Adrenal gland (tissue), 12 donors: Measurements from ENCODE around the gene ATP8B1. TPM values are rescaled to one million over a fixed set of nuclear protein-coding genes. Genes with fewer than 3 reads are reported as not detected.
A peak's percentile ranks its signal among the peaks of the same experiment; 100 is the strongest.

Source experiments
- DNase-seq, 7 donors: peaks; one replicate each; pipeline ENCODE4 v3.0.0-alpha.2; 2019 to 2020
- H3K27ac ChIP-seq, 5 donors: fragments of 200-600 bp; sonication (generic) in 4 of 5; 1 replicate in 3 of 5; 2 replicates in 2 of 5; pipeline versions ENCODE4 v1.5.1 to v1.8.0; 2016 to 2020; ENCODE audit warnings: mild to moderate bottlenecking in 1 of 5
- H3K27me3 ChIP-seq: fragments of 200-600 bp; 2 replicates; pipeline ENCODE4 v1.8.0; 2021
- H3K36me3 ChIP-seq, 2 donors: fragments of 200-600 bp; replicated peaks in 1 of 2; 1 replicate in 1 of 2; 2 replicates in 1 of 2; pipeline versions ENCODE4 v1.5.1 to v1.8.0; 2018 to 2022
- H3K4me1 ChIP-seq, 2 donors: fragments of 200-600 bp; replicated peaks in 1 of 2; 1 replicate in 1 of 2; 2 replicates in 1 of 2; pipeline versions ENCODE4 v1.5.1 to v1.8.0; 2018 to 2021
- H3K4me3 ChIP-seq, 4 donors: fragments of 200-600 bp; sonication (generic) in 3 of 4; one replicate each; pipeline ENCODE4 v1.5.1; 2016 to 2018
- H3K9me3 ChIP-seq, 3 donors: fragments of 200-600 bp; sonication (generic) in 1 of 3; replicated peaks in 1 of 3; 1 replicate in 2 of 3; 2 replicates in 1 of 3; pipeline versions ENCODE4 v1.5.1 to v1.8.0; 2016 to 2021
- CTCF ChIP-seq, 6 experiments: fragments of 450-650 bp in 4 of 6; fragments of 200-600 bp in 2 of 6; sonication (generic) in 1 of 6; IDR thresholded peaks; 1 replicate in 5 of 6; 2 replicates in 1 of 6; pipeline versions ENCODE4 v1.5.1 to v1.8.0; 2016 to 2021; ENCODE audit warnings: antibody characterized with exemption in 6 of 6, mild to moderate bottlenecking in 2 of 6, moderate library complexity in 1 of 6
- POLR2A ChIP-seq, 2 donors: fragments of 450-650 bp; IDR thresholded peaks; one replicate each; pipeline ENCODE4 v1.6.1; 2017; ENCODE audit warnings: antibody characterized with exemption in 2 of 2, mild to moderate bottlenecking in 2 of 2, moderate library complexity in 1 of 2
- WGBS, 4 donors: extraction: QIAGEN DNeasy Blood & Tissue Kit in 2 of 4; methylation state at CpG; one replicate each; pipeline versions ENCODE4 v1.1.5 to v1.1.7; 2013 to 2017; 5-methylcytosine and 5-hydroxymethylcytosine counted together
- intact Hi-C, 2 donors: fragments of 100-400 bp; cut with DNase I; formaldehyde crosslinking; loops; one replicate each; pipeline versions ENCODE4 v1.14.1 to v1.15.0; 2022 to 2023
- polyA plus RNA-seq, 3 donors: library from polyadenylated mRNA; stranded (reverse); fragments of 200-250 nt in 2 of 3; fragments of 350-450 nt in 1 of 3; fragmentation: Illumina TruSeq in 1 of 3; extraction: RNeasy Lipid Tissue Mini Kit (QIAGEN cat#74804) in 1 of 3; gene quantifications; one replicate each; pipeline ENCODE4 v1.2.3, GENCODE V29; 2013 to 2014
- total RNA-seq, 9 donors: library from RNA; depleted of rRNA in 4 of 9; stranded (reverse); fragments of >200 nt in 4 of 9; fragments of 120-200 nt in 1 of 9; fragmentation: NEBNext Ultra II Directional in 1 of 9; extraction: Animal tissue kit (Norgen Biotek cat#: 25700) in 1 of 9; gene quantifications; one replicate each; pipeline versions ENCODE4 v1.1.0 to v1.2.4, GENCODE V29; 2013 to 2023
- donor health status: healthy with polysubstance abuse.
- donor health status: Bipolar disorder and iron deficiency.
- donor health status: DM: yes; HTN: yes; CAD: no.
- donor health status: DM: no; HTN: no; CAD: no.
- donor health status: DM: no; HTN: no; CAD: no.
- donor health status: DM: yes; HTN: yes; CAD: no.

Gene ATP8B1
- total and polyA plus RNA-seq, 12 donors = 4.3 to 42.5 (median 14.4) TPM

- H3K27ac ChIP-seq = no peak overlapping the region
These were observed 8.5 kb upstream of the ATP8B1 start for GRCh38 chr18:57811477-57812125.

GRCh38 chr18:57809190-57809589, 6.1 kb upstream of the ATP8B1 start:
- H3K4me1 ChIP-seq = peaks cover 13 to 37% of the 10 kb centered on the region in 2 donors
- TF ChIP-seq POLR2A (IDR thresholded peaks at IDR 0.05) (no peak), CTCF (IDR thresholded peaks at IDR 0.05) (no peak)
- intact Hi-C loops = loop anchor here in 1 of 2 donors (10.0 kb wide), 1 partner anchor 164 kb away; no protein-coding TSS in a partner anchor

More at GRCh38 chr18:57811477-57812125, 8.5 kb upstream of the ATP8B1 start:
- H3K27me3 ChIP-seq = no peaks in the 10 kb centered on the region
- intact Hi-C loops = no loop called here
- TF ChIP-seq POLR2A (IDR thresholded peaks at IDR 0.05) = no peak
- no peak for TF ChIP-seq CTCF (IDR thresholded peaks at IDR 0.05)
- H3K36me3 ChIP-seq = no peaks in the 10 kb centered on the region
- 72 to 98% (median 96%) methylated on average over 4 of the region's 4 CpGs for WGBS, 4 donors
- peak in 1 of 7 donors; percentile 6 for DNase-seq
- H3K4me1 ChIP-seq = peaks cover 13 to 34% of the 10 kb centered on the region in 2 donors
- no peaks in the 10 kb centered on the region for H3K9me3 ChIP-seq
- no peak overlapping the region for H3K4me3 ChIP-seq

GRCh38 chr18:57807336-57808117, 4.4 kb upstream of the ATP8B1 start:
- TF ChIP-seq POLR2A (IDR thresholded peaks at IDR 0.05) (no peak), CTCF (IDR thresholded peaks at IDR 0.05) (no peak)
- peak in 2 of 7 donors; percentile 39 to 44 for DNase-seq
- Histone ChIP-seq H3K4me1 (peaks cover 13 to 44% of the 10 kb centered on the region in 2 donors), H3K27ac (peak overlapping the region; percentile 43 to 82 (median 64)), H3K36me3 (no peaks in the 10 kb centered on the region), H3K4me3 (no peak overlapping the region), H3K9me3 (no peaks in the 10 kb centered on the region), H3K27me3 (no peaks in the 10 kb centered on the region)
- WGBS, 4 donors = 21 to 34% (median 26%) methylated on average over 2 of the region's 2 CpGs
- intact Hi-C loops = loop anchor here in 1 of 2 donors (10.0 kb wide), 1 partner anchor 163 kb away; no protein-coding TSS in a partner anchor

More at GRCh38 chr18:57809190-57809589, 6.1 kb upstream of the ATP8B1 start:
- DNase-seq = no peak
- no peaks in the 10 kb centered on the region for H3K36me3 ChIP-seq
- H3K9me3 ChIP-seq = no peaks in the 10 kb centered on the region
- H3K27ac ChIP-seq = no peak overlapping the region
- no peaks in the 10 kb centered on the region for H3K27me3 ChIP-seq
- H3K4me3 ChIP-seq = no peak overlapping the region

GRCh38 chr18:57806978-57807285, 3.8 kb upstream of the ATP8B1 start:
- peaks cover 13 to 44% of the 10 kb centered on the region in 2 donors for H3K4me1 ChIP-seq

More at GRCh38 chr18:57806978-57807285, 3.8 kb upstream of the ATP8B1 start:
- TF ChIP-seq POLR2A (IDR thresholded peaks at IDR 0.05) (peak in 1 of 2 donors; percentile 29), CTCF (IDR thresholded peaks at IDR 0.05) (no peak)
- Histone ChIP-seq H3K36me3 (no peaks in the 10 kb centered on the region), H3K9me3 (no peaks in the 10 kb centered on the region), H3K4me3 (no peak overlapping the region), H3K27me3 (no peaks in the 10 kb centered on the region), H3K27ac (peak overlapping the region; percentile 43 to 82 (median 64))
- 3 to 20% (median 17%) methylated on average over 3 of the region's 3 CpGs for WGBS, 4 donors
- peak; percentile 55 to 88 (median 80) for DNase-seq
- intact Hi-C loops = loop anchor here in 1 of 2 donors (10.0 kb wide), 1 partner anchor 162 kb away; no protein-coding TSS in a partner anchor
